Parathyroid adenoma (tissue), 2 donors: ENCODE measurements around the gene NUTM1.
"Not testable (repeated sequence)": the region's sequence is repeated elsewhere in the genome, so short reads cannot be mapped to it uniquely, and the experiment has no call there.

Experiments used
- H2AFZ ChIP-seq: fragments of 300-600 bp; sonication (generic); one replicate; pipeline ENCODE4 v1.7.0; 2017; ENCODE audit warnings: antibody characterized with exemption, mild to moderate bottlenecking
- H3K27ac ChIP-seq: fragments of 300-600 bp; sonication (generic); one replicate; pipeline ENCODE4 v1.7.0; 2017
- H3K27me3 ChIP-seq: fragments of 300-600 bp; sonication (generic); one replicate; pipeline ENCODE4 v1.7.0; 2017; ENCODE audit warnings: low read length; ENCODE audit not compliant: control insufficient read depth, insufficient read depth
- H3K36me3 ChIP-seq: fragments of 300-600 bp; sonication (generic); one replicate; pipeline ENCODE4 v1.7.0; 2017; ENCODE audit warnings: low read length; ENCODE audit not compliant: control insufficient read depth, insufficient read depth
- H3K4me1 ChIP-seq: fragments of 300-600 bp; sonication (generic); one replicate; pipeline ENCODE4 v1.7.0; 2017; ENCODE audit warnings: control low read depth
- H3K4me2 ChIP-seq: fragments of 300-600 bp; sonication (generic); one replicate; pipeline ENCODE4 v1.7.0; 2017; ENCODE audit warnings: low read length
- H3K4me3 ChIP-seq: fragments of 300-600 bp; sonication (generic); one replicate; pipeline ENCODE4 v1.7.0; 2017; ENCODE audit warnings: low read depth, low read length
- H3K79me2 ChIP-seq: fragments of 300-600 bp; sonication (generic); one replicate; pipeline ENCODE4 v1.7.0; 2017; ENCODE audit warnings: control low read depth
- H3K9ac ChIP-seq: fragments of 300-600 bp; sonication (generic); one replicate; pipeline ENCODE4 v1.7.0; 2017; ENCODE audit warnings: mild to moderate bottlenecking
- H3K9me3 ChIP-seq: fragments of 300-600 bp; sonication (generic); one replicate; pipeline ENCODE4 v1.7.0; 2017; ENCODE audit warnings: low read length; ENCODE audit not compliant: control insufficient read depth
- CTCF ChIP-seq: fragments of 300-600 bp; sonication (generic); IDR thresholded peaks from one replicate; pipeline ENCODE4 v1.7.0; 2017; ENCODE audit warnings: antibody characterized with exemption, mild to moderate bottlenecking
- donor health status: primary hyperparathyroidism.

NUTM1 gene

DNA sequence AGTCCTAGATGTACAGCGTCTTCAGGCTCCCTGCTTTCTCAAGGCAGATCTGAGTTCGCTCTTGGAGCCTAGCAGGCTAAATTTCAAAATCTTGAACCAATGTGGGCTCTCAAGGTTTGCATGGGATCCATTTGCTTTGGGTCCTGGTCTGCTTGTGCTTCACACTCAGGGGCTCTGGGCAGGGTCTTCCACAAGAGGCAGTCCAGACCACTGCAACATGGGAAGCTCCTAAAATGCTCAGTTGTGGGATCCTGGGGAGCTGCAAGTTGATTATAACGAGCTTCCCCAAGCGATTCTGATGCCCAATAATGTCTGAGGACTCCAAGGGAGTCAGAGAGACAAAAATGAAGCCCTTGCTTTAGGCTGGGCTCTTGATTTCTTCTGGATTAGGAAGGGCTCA is 6.7 kb downstream of the NUTM1 start:
- no peak for TF ChIP-seq CTCF
- H3K27ac ChIP-seq = no peak overlapping the region
- no peaks in the 10 kb centered on the region for H3K27me3 ChIP-seq
- no peak overlapping the region for H3K9ac ChIP-seq
- no peaks in the 10 kb centered on the region for H3K9me3 ChIP-seq
- no peaks in the 10 kb centered on the region for H3K79me2 ChIP-seq
- H3K4me3 ChIP-seq = no peak overlapping the region
- no peak overlapping the region for H2AFZ ChIP-seq
- H3K4me1 ChIP-seq = no peaks in the 10 kb centered on the region
- H3K36me3 ChIP-seq = no peaks in the 10 kb centered on the region
- H3K4me2 ChIP-seq = no peak overlapping the region

- not testable (repeated sequence) for H3K4me2 ChIP-seq, H3K4me3 ChIP-seq, H3K79me2 ChIP-seq, H3K27me3 ChIP-seq, H3K4me1 ChIP-seq, H3K9me3 ChIP-seq, H3K27ac ChIP-seq, H3K36me3 ChIP-seq, H2AFZ ChIP-seq, H3K9ac ChIP-seq
These were observed 9.9 kb downstream of the NUTM1 start for GRCh38 chr15:34352996-34353395.

- no peaks in the 10 kb centered on the region for H3K27me3 ChIP-seq
- no peaks in the 10 kb centered on the region for H3K36me3 ChIP-seq
- no peaks in the 10 kb centered on the region for H3K9me3 ChIP-seq
- H3K79me2 ChIP-seq = no peaks in the 10 kb centered on the region
- H3K27ac ChIP-seq = no peak overlapping the region
- no peak overlapping the region for H3K4me2 ChIP-seq
- H3K4me3 ChIP-seq = no peak overlapping the region
- no peak for TF ChIP-seq CTCF
- no peak overlapping the region for H3K9ac ChIP-seq
- H2AFZ ChIP-seq = no peak overlapping the region
- H3K4me1 ChIP-seq = no peaks in the 10 kb centered on the region
These were observed 10.5 kb downstream of the NUTM1 start for GRCh38 chr15:34353627-34354026.

DNA sequence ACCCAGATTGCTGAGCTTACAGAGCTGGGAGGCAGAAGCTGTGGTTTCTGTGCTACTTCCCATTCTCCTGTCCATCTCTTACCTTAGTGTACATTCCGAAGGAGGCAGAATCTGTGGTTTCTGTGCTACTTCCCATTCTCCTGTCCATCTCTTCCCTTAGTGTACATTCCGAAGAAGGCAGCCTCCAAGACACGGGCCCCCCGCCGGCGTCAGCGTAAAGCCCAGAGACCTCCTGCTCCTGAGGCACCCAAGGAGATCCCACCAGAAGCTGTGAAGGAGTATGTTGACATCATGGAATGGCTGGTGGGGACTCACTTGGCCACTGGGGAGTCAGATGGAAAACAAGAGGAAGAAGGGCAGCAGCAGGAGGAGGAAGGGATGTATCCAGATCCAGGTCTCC is 11.2 kb downstream of the NUTM1 start:
- H3K4me3 ChIP-seq = no peak overlapping the region
- TF ChIP-seq CTCF = no peak
- no peaks in the 10 kb centered on the region for H3K79me2 ChIP-seq
- H3K9ac ChIP-seq = no peak overlapping the region
- no peaks in the 10 kb centered on the region for H3K9me3 ChIP-seq
- H3K27me3 ChIP-seq = no peaks in the 10 kb centered on the region
- H3K4me2 ChIP-seq = no peak overlapping the region
- no peak overlapping the region for H2AFZ ChIP-seq
- no peaks in the 10 kb centered on the region for H3K4me1 ChIP-seq
- H3K36me3 ChIP-seq = no peaks in the 10 kb centered on the region
- H3K27ac ChIP-seq = no peak overlapping the region

DNA sequence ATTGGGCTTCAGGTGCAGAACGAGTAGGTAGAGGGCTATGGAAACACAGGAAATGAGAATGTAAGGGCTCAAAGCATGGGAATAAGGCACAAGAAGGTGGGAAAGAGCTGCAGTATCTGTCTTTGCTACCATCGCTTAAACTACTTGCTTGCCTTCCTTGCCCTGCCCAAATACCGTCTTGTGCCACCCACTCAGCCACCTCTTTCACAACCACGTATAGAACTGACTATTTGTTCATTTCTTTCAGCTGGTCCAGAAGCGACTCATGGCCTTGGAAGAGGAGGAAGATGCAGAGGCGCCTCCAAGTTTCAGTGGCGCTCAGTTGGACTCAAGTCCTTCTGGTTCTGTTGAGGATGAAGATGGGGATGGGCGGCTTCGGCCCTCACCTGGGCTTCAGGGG is 12.1 kb downstream of the NUTM1 start:
- H3K27ac ChIP-seq = no peak overlapping the region
- H3K79me2 ChIP-seq = no peaks in the 10 kb centered on the region
- H3K9me3 ChIP-seq = no peaks in the 10 kb centered on the region
- no peak overlapping the region for H3K9ac ChIP-seq
- no peaks in the 10 kb centered on the region for H3K27me3 ChIP-seq
- H3K36me3 ChIP-seq = no peaks in the 10 kb centered on the region
- H2AFZ ChIP-seq = no peak overlapping the region
- no peak overlapping the region for H3K4me3 ChIP-seq
- no peaks in the 10 kb centered on the region for H3K4me1 ChIP-seq
- TF ChIP-seq CTCF = no peak
- H3K4me2 ChIP-seq = no peak overlapping the region
